ENCODE data around the gene SNX32.

SNX32 gene

DNA sequence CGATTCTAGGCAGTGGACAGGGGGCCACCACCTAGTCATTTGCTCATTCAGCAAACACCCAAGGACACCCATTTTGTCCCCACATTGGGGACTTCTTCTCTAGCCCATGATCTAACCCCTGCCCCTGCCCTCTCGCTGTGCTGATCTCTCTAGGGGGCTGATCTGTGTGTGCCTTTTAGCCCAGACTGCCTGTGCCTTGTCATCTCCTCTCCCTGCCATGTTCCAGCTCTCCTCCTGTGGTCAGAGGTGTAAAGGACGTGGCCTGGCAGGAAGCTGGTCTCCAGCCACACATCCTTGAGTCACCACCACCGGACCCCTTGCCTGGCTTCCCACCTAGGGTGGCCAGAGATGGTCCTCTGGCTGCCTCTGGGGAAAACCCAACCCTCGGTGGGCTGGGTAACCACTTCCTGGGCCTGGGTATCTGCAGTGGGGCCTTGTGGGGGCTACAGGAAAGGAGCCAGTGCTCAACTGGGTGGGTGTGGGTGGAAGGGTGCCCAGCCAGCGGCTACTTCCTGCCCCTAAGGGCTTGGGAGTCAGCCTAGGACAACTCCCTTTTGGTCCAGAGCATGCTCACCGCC lies 47.2 kb downstream of the SNX32 start:
- no peak for DNase-seq (ENCODE audit: low spot score)
- Histone ChIP-seq H3K4me3 (no peak overlapping the region), H3K27ac (no peak overlapping the region)
- TF ChIP-seq, protein P1, sequence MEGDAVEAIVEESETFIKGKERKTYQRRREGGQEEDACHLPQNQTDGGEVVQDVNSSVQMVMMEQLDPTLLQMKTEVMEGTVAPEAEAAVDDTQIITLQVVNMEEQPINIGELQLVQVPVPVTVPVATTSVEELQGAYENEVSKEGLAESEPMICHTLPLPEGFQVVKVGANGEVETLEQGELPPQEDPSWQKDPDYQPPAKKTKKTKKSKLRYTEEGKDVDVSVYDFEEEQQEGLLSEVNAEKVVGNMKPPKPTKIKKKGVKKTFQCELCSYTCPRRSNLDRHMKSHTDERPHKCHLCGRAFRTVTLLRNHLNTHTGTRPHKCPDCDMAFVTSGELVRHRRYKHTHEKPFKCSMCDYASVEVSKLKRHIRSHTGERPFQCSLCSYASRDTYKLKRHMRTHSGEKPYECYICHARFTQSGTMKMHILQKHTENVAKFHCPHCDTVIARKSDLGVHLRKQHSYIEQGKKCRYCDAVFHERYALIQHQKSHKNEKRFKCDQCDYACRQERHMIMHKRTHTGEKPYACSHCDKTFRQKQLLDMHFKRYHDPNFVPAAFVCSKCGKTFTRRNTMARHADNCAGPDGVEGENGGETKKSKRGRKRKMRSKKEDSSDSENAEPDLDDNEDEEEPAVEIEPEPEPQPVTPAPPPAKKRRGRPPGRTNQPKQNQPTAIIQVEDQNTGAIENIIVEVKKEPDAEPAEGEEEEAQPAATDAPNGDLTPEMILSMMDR (IDR thresholded peaks at IDR 0.05): no peak

DNA sequence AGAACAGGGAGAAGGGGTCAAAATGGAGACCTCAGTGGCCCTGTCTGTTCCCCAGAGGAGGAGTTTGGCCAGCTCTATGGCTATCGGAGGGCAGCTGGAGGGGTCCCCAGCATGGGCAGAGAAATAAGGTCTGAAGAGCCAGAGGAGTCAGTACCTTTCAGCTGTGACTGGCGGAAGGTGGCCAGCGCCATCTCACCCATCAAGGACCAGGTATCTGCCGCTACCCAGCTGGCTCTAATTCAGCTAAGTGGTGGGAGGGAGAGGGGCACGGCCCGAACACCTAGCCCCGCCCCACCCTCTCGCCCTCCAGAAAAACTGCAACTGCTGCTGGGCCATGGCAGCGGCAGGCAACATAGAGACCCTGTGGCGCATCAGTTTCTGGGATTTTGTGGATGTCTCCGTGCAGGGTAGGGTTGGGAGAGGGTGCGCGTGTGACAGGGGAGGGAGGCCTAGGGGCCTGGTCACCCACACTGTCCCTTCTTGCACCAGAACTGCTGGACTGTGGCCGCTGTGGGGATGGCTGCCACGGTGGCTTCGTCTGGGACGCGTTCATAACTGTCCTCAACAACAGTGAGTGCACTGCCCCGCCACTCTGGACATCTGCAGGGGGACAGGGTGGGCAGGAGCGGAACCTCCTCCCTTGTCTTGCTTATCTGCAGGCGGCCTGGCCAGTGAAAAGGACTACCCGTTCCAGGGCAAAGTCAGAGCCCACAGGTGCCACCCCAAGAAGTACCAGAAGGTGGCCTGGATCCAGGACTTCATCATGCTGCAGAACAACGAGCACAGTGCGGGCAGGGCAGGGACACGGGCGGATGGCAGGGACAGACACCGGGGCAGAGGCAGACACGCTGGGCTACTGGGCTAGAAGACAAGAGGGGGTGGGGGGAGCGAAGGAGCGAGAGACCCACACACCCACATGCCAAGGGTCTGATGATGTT lies 48.6 kb downstream of the SNX32 start:
- DNase-seq (ENCODE audit: low spot score): no peak
- TF ChIP-seq, protein P1 (IDR thresholded peaks at IDR 0.05): no peak
- no peak overlapping the region for H3K27ac ChIP-seq
- no peak overlapping the region for H3K4me3 ChIP-seq

DNA sequence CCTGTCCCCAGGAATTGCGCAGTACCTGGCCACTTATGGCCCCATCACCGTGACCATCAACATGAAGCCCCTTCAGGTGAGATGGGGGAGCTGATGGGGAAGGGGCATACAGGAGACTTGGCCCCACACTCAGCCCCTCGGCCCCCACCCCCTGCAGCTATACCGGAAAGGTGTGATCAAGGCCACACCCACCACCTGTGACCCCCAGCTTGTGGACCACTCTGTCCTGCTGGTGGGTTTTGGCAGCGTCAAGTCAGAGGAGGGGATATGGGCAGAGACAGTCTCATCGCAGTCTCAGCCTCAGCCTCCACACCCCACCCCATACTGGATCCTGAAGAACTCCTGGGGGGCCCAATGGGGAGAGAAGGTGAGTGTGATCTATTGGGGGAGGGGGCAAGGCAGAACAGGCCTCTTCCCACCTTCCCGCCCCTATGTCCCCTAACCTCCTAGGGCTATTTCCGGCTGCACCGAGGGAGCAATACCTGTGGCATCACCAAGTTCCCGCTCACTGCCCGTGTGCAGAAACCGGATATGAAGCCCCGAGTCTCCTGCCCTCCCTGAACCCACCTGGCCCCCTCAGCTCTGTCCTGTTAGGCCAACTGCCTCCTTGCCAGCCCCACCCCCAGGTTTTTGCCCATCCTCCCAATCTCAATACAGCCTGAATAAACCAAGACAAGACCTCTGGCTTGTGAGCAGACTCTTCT lies 49.4 kb downstream of the SNX32 start:
- no peak overlapping the region for H3K27ac ChIP-seq
- no peak for DNase-seq (ENCODE audit: low spot score)
- H3K4me3 ChIP-seq: no peak overlapping the region
- TF ChIP-seq, protein P1 (IDR thresholded peaks at IDR 0.05): no peak

DNA sequence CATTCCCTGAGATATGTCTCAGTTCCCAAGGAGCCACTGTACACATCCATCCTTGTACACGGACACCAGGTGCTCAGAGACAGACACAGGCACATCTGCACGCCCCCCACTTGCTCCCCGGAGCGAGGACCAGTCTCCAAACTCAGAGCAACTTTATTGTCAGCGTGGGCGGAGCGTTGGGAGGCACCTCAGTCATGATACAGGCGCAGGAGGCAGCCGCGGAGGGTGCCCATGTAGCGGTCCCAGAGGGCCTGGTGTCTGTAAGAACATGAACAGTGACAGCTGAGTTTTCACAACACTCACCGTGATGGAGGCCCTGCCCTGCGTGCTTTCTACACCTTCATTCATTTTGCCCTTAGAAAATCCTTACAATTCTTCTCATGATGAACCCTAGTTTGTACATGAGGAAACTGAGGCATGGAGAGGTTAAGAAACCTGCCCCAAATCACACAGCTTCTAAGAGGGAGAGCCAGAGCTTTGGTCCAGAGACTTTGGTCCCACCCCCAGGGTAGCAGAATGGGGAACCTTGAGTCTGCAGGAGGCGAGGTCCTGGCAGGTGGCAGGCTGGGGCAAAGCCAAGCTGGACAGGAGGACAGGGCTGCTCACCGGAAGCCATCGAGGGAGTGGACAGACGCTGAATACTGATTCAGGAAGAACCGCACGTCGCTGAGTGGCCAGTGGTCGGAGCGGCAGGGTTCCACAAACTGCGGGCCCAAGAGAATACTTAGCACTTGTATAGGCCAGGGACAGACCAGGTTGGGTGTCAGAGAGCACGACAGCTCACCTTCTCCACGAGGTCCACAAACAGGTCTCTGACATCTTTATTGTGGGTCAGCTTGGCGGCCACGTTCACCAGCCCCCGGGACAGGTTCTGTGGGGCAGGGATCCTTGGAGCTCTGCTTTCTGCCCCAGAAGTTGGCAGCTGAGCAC lies 50.3 kb downstream of the SNX32 start:
- no peak overlapping the region for H3K27ac ChIP-seq
- DNase-seq (ENCODE audit: low spot score): no peak
- no peak overlapping the region for H3K4me3 ChIP-seq
- TF ChIP-seq, protein P1 (IDR thresholded peaks at IDR 0.05): no peak

DNA sequence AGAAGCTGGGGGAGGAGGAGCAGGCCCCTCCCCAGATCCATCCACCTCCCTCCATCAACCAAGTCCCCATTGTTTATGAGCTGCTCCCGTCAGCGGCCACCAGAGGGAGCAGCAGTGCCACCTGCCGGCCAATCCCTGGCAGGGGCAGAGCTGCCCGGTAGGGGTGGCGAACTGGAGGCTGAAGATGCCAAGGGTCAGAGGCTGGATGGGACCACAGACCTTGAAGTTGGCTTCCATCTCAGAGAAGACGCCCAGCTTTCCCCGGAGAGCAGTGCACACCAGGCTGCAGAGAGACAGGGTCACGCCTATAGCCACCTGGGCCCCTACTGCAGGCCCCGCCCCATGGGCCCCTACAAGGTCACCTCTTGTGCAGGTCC lies 50.9 kb downstream of the SNX32 start:
- TF ChIP-seq, protein P1 (IDR thresholded peaks at IDR 0.05): peak; percentile 98
- Histone ChIP-seq H3K4me3 (no peak overlapping the region), H3K27ac (peak overlapping the region in 1 of 2 donors; percentile 23)
- peak; percentile 84 for DNase-seq (ENCODE audit: low spot score)

DNA sequence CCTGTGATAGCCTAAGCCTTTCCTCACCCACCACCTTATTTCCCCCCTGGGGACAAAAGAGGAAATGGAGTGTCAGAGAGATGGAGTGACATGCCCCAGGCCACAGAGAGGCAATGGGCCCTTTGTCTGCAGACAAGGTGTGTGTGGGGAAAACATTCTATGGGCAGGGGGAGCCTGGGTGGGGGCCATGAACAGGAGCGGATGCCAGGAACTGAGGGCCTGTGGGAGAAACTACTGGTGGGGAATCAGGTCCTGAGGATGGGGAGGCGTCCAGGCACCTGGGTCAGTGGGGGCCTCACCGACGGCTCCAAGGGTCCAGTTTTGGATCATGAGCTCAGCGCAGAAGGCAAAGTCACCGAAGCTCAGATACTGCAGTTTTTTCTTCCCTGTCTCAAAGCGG lies 51.5 kb downstream of the SNX32 start:
- peak overlapping the region in 1 of 2 donors; percentile 23 for H3K27ac ChIP-seq

More for the DNA sequence above, 51.5 kb downstream of the SNX32 start:
- H3K4me3 ChIP-seq: no peak overlapping the region
- TF ChIP-seq, protein P1 (IDR thresholded peaks at IDR 0.05): no peak
- no peak for DNase-seq (ENCODE audit: low spot score)
